ENCODE results near the gene POLR2H. TPM values are rescaled to one million over a fixed set of nuclear protein-coding genes. Genes with fewer than 3 reads are reported as not detected.

The POLR2H gene
- total RNA-seq, 1 donor from 2014 or later = 159 TPM

DNA sequence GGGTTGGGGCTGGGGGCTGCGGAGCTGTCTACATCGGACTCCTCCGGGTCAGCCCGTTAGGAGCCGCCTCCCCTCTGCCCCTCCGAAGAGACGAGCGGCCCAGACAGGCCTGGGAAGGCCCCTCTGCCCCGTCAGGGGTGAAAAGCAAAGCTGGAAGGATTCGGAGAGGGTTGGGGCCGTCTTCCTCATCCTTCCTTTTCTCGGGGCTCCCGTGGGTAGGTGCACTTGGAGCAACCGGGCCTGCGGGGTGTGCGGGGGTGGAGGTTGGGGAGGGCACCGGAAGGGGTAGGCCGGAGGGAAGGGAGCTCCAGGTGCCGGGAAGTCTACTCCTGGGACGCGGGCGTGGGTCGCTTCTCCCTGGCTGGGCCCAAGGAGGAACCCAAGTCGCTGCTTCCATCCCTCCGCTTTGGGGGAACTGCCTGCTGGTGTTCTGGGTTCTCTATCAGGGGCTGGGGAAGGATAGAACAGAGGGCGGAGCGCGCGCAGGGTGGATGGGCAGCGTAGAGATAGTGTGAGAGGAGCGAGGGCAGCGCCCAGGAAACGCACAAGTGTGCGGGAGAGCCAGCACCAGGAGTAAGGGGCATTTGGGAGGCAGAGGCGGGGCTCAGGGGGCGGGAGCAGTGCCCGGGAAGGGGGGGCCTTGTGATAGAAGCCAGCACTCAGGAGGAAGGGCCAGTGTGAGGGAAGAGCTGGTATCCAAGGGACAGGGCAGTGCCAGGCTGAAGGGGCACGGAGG, 590 bp downstream of the POLR2H start:
- Mint-ChIP-seq H3K36me3 (ENCODE audit: low read depth) (peaks cover 29% of the 10 kb centered on the region), H3K4me3 (peak overlapping the region; percentile 98), H3K9me3 (no peaks in the 10 kb centered on the region), H3K27ac (peak overlapping the region; percentile 98), H3K4me1 (peaks cover 23% of the 10 kb centered on the region), H3K27me3 (peaks cover 8% of the 10 kb centered on the region)
- peak; percentile 83 for DNase-seq
- intact Hi-C loops (cut with micrococcal nuclease) = loop anchor here (2.0 to 5.0 kb wide), 3 partner anchors 165 to 725 kb away; partner anchors contain the start of gene VPS8

DNA sequence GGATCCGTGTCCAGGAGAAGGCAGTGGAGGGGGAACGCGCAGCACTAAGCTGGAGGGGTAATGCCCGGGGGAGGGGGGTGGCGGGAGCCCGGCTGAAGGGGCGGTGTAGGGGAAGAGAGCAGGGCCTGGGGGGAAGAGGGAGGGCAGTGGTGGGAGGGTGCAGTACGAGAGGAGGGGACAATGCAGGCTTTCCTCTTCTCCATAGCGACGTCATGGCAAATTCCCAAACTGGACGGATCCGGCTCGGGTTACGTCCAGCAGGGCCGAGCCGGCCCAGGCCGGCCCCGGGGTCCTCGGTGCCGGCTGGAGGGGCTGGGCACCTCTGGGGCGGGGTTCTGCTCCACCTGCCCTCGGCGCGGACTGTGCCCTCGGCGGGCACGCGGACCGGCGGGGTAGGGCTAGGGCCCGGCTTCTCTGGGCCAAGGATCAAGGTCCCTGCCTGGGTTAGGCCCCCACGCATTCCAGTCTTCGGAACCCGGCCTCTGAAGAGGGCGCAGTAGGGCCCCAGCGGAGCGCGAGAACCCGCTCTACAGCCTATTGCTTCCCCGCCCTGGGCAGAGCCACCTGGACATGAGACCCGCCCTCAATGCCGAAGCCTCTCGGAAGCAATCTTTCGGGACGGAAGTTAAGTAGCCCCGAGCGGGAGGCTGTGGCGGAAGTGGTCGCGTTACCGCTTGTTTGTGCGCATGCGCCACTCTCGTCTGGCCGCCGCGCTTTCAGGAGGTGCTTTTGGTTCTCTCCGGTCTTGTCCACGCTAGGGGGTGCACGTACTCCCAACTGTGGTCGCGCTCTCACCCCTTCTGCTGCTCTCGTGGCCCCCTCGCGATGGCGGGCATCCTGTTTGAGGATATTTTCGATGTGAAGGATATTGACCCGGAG, 1.4 kb downstream of the POLR2H start:
- intact Hi-C loops (cut with micrococcal nuclease) = loop anchor here (1.0 to 5.0 kb wide), 7 partner anchors 28 to 726 kb away; partner anchors contain the start of genes EEF1AKMT4, EIF4G1, PSMD2 and VPS8
- peaks cover 35% of the 10 kb centered on the region for H3K36me3 Mint-ChIP-seq (ENCODE audit: low read depth)

DNA sequence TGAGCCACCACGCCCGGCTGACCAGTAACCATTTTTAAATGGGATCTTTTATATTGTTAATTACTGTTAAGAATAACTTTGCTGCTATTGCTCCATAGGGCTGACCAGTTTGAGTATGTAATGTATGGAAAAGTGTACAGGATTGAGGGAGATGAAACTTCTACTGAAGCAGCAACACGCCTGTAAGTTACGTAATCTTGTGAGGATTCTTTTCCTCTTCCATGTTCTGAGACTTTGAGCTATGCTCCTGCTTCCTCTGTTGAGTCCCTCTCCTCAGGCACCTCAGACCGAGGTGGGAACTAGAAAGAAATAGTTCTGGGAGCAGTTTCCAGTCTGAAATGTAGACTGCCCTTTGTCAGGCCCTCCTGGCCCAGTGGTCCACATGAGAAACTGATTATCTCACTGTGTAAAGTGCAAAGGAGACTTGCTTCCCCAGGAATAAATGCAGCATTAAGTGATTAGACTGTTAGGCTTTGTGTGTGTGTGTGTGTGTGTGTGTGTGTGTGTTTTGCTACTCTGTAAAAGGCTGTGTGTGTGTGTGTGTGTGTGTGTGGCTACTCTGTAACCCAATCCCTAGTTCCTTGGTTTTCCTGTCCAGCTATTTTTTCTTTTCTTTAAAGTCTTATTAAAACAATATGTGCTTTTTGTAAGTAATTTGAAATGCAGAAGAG, 5.2 kb downstream of the POLR2H start:
- H3K27ac Mint-ChIP-seq = peak overlapping the region; percentile 51

More for the DNA sequence above, 1.4 kb downstream of the POLR2H start:
- peak; percentile 99 for DNase-seq
- Mint-ChIP-seq H3K4me1 (peaks cover 26% of the 10 kb centered on the region), H3K27ac (peak overlapping the region; percentile 99), H3K4me3 (peak overlapping the region; percentile 98), H3K27me3 (peaks cover 8% of the 10 kb centered on the region), H3K9me3 (no peaks in the 10 kb centered on the region)

DNA sequence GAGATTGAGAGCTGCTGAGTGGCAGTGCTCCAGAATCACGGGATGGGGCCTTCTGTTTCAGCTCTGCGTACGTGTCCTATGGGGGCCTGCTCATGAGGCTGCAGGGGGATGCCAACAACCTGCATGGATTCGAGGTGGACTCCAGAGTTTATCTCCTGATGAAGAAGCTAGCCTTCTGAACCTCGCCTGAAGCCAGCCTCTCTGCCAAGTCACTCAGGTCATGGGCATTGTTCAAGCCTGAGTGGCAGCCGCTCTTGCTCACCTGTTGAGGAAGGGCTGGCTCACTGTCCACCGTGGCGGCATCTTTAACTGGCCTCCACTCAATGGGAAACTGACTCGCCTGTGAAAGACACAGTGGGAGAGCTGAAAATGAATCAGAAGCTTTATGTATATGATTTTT, 6.6 kb downstream of the POLR2H start:
- Mint-ChIP-seq H3K27ac (no peak overlapping the region), H3K36me3 (ENCODE audit: low read depth) (peaks cover 58% of the 10 kb centered on the region), H3K9me3 (no peaks in the 10 kb centered on the region), H3K27me3 (peaks cover 2% of the 10 kb centered on the region), H3K4me3 (no peak overlapping the region), H3K4me1 (peaks cover 37% of the 10 kb centered on the region)
- intact Hi-C loops (cut with micrococcal nuclease) = no loop called here
- DNase-seq = no peak

More for the DNA sequence above, 5.2 kb downstream of the POLR2H start:
- H3K4me1 Mint-ChIP-seq = peaks cover 33% of the 10 kb centered on the region
- H3K27me3 Mint-ChIP-seq = peaks cover 2% of the 10 kb centered on the region
- H3K9me3 Mint-ChIP-seq = no peaks in the 10 kb centered on the region
- intact Hi-C loops (cut with micrococcal nuclease) = no loop called here
- H3K4me3 Mint-ChIP-seq = no peak overlapping the region
- peaks cover 58% of the 10 kb centered on the region for H3K36me3 Mint-ChIP-seq (ENCODE audit: low read depth)
- no peak for DNase-seq

DNA sequence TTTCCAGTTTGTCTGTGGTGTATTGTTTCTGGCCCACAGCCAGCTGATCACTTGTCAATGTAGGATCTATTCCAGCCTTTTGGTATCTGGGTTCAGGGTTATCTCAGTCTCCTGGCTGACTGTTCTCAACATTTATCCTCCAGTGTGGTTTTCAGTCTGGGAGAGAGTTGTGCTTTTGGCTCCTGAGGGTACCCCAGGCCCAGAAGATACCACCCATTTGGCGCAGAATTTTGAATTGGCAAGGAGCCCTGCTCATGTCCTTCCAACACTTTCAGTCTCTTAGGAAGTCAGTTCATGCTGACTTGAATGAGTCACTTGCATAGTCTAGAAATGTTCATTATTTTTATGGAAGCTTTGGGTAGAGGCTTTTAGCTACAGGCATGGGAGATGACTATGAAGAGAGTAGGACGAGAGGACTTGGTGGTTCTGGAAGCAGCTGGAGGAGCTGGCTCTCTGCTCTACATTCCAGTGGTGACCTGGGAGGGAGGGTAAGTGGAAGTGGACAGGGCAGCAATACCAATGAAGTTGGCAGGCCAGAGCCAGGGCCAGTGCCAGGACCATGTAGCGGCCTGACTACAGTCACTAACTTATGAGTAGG, 7.2 kb downstream of the POLR2H start:
- no peak overlapping the region for H3K4me3 Mint-ChIP-seq
- H3K4me1 Mint-ChIP-seq = peaks cover 37% of the 10 kb centered on the region
- intact Hi-C loops (cut with micrococcal nuclease) = no loop called here
- no peak overlapping the region for H3K27ac Mint-ChIP-seq
- H3K27me3 Mint-ChIP-seq = no peaks in the 10 kb centered on the region
- no peaks in the 10 kb centered on the region for H3K9me3 Mint-ChIP-seq
- peaks cover 52% of the 10 kb centered on the region for H3K36me3 Mint-ChIP-seq (ENCODE audit: low read depth)
- no peak for DNase-seq

DNA sequence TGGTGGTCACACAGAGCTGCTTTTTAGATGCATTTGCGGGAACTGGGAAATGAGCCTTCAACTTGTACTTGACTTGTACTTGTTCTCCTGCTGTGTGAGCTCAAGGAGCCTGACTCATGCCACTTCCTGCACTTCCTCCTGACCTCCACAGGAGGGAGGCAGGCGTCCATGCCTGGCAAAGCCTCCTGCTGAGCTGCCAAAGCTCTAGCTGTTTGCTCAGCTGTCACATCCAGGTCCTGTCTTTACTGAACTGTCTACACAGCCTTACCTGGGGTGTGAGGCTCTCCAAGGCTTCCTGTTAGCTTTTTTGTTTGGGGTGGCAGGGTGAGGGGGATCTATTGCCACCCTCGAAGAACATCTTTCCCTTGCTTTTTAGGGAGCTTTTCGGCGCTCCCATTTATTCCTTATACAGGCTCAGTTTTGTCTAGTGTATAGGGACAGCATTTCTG, 10.1 kb downstream of the POLR2H start:
- H3K27me3 Mint-ChIP-seq = peaks cover 19% of the 10 kb centered on the region
- H3K9me3 Mint-ChIP-seq = no peaks in the 10 kb centered on the region
- intact Hi-C loops (cut with micrococcal nuclease) = loop anchor here (1.0 to 5.0 kb wide), 4 partner anchors 46 to 173 kb away; no protein-coding TSS in a partner anchor
- peaks cover 35% of the 10 kb centered on the region for H3K36me3 Mint-ChIP-seq (ENCODE audit: low read depth)
- H3K4me1 Mint-ChIP-seq = peaks cover 20% of the 10 kb centered on the region
- no peak overlapping the region for H3K27ac Mint-ChIP-seq
- DNase-seq = peak; percentile 89
- H3K4me3 Mint-ChIP-seq = no peak overlapping the region

DNA sequence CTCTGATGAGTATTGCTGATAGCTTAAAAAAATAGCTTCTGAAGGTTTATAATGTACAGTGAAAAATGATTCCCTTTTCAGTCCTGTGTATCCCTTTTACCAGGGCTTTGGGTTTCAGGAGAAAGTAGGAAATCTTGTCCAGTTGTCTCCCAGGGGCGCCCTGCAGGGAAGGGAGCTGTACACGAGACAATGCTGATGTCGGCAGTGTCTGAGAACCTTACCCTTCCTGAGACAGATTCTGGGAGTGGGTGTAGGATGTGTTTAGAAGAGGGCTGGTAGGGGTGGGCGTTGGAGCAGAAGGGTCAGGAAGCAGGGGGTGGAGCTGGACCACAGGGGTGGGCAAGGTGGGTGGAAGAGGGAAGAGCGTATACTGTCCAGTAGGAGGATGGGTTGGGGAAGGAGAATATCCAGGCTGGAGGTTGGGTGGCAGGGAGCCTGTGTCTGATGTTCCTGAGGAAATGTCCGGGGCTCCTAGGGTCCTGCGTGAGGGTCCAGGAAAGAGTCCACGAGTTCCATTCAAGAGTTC, 10.8 kb downstream of the POLR2H start:
- intact Hi-C loops (cut with micrococcal nuclease) = loop anchor here (5.0 kb wide), 2 partner anchors 45 to 95 kb away; no protein-coding TSS in a partner anchor
- no peak overlapping the region for H3K4me3 Mint-ChIP-seq
- no peak overlapping the region for H3K27ac Mint-ChIP-seq
- peaks cover 18% of the 10 kb centered on the region for H3K4me1 Mint-ChIP-seq
- H3K27me3 Mint-ChIP-seq = peaks cover 25% of the 10 kb centered on the region
- DNase-seq = no peak
- H3K36me3 Mint-ChIP-seq (ENCODE audit: low read depth) = peaks cover 27% of the 10 kb centered on the region
- H3K9me3 Mint-ChIP-seq = no peaks in the 10 kb centered on the region

DNA sequence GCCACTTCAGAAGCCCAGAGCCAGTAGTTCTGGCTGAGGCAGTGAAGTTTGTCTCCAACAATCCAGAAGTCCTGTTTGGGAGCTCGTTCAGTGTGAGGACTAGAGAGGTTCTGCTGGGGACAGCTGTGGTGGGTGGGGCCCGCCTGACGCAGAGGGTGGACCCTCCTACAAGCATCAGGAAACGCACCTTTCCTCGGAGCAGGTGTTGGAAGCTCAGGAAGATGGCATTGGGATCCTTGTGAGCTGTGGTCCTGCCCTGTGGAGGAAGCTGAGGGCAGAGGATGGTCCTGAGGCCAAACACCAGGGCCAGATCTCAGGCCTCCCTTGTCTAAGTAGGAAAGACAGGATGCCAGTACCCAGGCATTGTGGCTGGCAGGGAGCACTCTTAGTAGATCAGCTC, 11.4 kb downstream of the POLR2H start:
- Mint-ChIP-seq H3K4me1 (peaks cover 15% of the 10 kb centered on the region), H3K27me3 (peaks cover 30% of the 10 kb centered on the region), H3K36me3 (ENCODE audit: low read depth) (peaks cover 23% of the 10 kb centered on the region), H3K27ac (no peak overlapping the region), H3K4me3 (no peak overlapping the region), H3K9me3 (no peaks in the 10 kb centered on the region)
- no peak for DNase-seq
- intact Hi-C loops (cut with micrococcal nuclease) = loop anchor here (5.0 kb wide), 2 partner anchors 44 to 94 kb away; no protein-coding TSS in a partner anchor

DNA sequence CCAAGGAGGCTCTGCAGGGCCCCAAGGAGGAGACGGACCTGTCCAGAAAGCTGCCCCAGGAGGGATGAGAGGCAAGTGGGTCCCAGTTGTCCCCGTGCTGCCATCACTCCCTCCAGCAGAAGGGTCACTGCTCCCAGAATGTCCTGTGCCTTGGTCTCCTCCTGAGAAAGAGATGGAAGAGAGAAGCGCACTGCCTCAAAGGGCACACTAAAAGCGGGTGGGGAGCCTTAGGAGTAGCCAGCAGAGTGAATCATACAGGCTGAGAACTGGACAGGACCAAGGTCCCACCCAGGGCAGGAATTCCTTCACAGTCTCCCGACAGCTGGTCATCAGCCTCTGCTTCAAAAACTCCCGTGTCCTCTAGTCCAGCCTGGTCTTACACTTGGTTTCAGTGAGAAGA, 11.9 kb downstream of the POLR2H start:
- no peak for DNase-seq
- peaks cover 19% of the 10 kb centered on the region for H3K36me3 Mint-ChIP-seq (ENCODE audit: low read depth)
- H3K9me3 Mint-ChIP-seq = no peaks in the 10 kb centered on the region
- H3K27ac Mint-ChIP-seq = no peak overlapping the region
- H3K27me3 Mint-ChIP-seq = peaks cover 34% of the 10 kb centered on the region
- intact Hi-C loops (cut with micrococcal nuclease) = loop anchor here (5.0 kb wide), 2 partner anchors 44 to 94 kb away; no protein-coding TSS in a partner anchor
- no peak overlapping the region for H3K4me3 Mint-ChIP-seq
- peaks cover 12% of the 10 kb centered on the region for H3K4me1 Mint-ChIP-seq

DNA sequence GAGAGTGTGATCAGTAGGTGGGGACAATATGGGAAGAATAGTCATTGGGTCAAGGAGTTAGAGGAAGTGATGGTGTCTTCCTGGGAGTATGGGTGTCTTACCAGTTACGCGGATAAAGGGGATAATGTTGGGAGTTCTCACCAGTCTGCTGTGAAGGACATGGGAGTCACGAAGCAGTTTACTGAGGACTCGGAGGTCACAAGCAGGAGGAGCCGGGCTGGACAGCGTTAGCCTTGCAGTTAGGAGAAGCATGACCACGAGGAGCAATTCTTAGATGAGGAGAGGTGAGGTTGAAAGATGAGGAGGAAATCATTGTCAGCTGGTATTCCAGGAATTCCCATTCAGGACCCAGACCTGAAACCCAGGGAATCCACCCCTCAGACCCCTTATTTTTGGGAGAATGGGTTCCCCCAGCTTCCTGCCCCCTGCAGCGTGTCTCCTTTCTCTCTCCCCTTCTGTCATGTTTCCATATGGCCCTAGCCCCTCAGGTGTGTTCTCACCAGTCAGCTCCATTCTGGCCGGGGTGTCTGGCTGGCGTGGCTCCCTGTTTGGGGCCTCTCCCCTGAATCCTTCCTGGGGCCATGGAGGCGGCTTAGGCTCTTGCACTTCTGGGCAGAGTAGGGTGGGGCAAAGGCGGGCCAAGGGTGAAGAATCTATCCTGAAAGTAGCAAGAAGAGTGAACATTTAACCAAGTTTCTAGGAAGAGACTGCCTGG, 14.4 kb downstream of the POLR2H start:
- H3K4me1 Mint-ChIP-seq = peaks cover 11% of the 10 kb centered on the region
- no peak overlapping the region for H3K4me3 Mint-ChIP-seq
- H3K27ac Mint-ChIP-seq = no peak overlapping the region
- intact Hi-C loops (cut with micrococcal nuclease) = no loop called here
- DNase-seq = no peak
- H3K36me3 Mint-ChIP-seq (ENCODE audit: low read depth) = peaks cover 3% of the 10 kb centered on the region
- no peaks in the 10 kb centered on the region for H3K9me3 Mint-ChIP-seq
- H3K27me3 Mint-ChIP-seq = peaks cover 46% of the 10 kb centered on the region

DNA sequence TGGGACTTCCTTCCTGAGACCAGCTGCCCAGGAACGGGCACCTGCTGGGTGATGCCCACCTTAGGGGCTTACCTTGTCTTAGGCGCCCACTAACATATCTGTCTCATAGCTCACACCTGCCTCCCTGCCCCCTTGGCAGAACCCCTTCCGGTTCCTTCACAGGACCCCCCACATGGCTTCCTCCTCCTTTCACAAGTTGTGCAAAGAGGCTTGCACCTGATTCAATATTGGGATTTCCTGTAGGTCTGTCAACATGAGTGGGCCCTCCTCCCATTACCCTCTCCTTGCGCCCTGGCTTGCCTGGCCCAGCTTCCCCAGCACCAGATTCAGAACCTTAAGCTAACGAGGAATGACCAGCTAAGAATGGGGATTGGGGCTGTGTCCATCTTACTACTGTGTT, 15.9 kb downstream of the POLR2H start:
- no peak for DNase-seq
- Mint-ChIP-seq H3K36me3 (ENCODE audit: low read depth) (no peaks in the 10 kb centered on the region), H3K27ac (no peak overlapping the region), H3K4me3 (no peak overlapping the region), H3K4me1 (peaks cover 4% of the 10 kb centered on the region), H3K27me3 (peaks cover 58% of the 10 kb centered on the region), H3K9me3 (no peaks in the 10 kb centered on the region)
- intact Hi-C loops (cut with micrococcal nuclease) = no loop called here

DNA sequence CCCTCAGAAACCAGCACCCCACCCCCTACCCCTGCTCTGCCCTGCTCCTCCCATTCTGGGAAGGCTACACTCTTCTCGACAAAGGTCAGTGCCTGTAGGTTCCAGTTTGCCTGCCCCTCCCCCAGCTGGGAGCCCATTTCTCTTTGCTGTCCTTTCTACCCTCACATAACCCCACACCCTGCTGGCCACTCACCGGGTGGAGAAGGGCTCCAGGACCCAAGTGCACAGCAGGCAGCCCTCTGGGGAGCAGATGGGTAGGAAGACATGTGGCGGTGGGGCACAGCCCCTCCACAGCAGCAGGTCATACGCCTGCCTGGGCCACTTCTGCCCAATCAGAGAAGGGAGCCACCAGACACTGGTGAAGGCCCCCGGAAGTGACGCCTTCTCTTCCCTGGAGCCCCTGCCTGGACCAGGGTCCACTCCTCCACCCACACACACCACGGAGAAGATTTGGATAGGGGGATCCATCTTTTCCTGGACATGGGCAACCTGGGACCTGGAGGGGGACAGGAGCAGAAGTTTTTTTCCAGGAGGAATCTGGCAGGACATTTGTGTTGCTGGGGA, 16.5 kb downstream of the POLR2H start, which contains the start of gene THPO:
Gene THPO (minus strand): TSS at position 326 of the 564 bp plus-strand sequence. CDS start 1,948 bp downstream, outside the sequence.
- H3K36me3 Mint-ChIP-seq (ENCODE audit: low read depth) = no peaks in the 10 kb centered on the region
- H3K27me3 Mint-ChIP-seq = peaks cover 64% of the 10 kb centered on the region

More for the DNA sequence above, 16.5 kb downstream of the POLR2H start, which contains the start of gene THPO:
- intact Hi-C loops (cut with micrococcal nuclease) = no loop called here
- Mint-ChIP-seq H3K4me1 (peaks cover 2% of the 10 kb centered on the region), H3K27ac (no peak within 1 kb of the TSS), H3K9me3 (no peaks in the 10 kb centered on the region), H3K4me3 (peak within 1 kb of the TSS; percentile 69)
- DNase-seq = no peak
